H1 (cell line): ENCODE data around the gene PDZRN3. TPM values are rescaled to one million over a fixed set of nuclear protein-coding genes. Genes with fewer than 3 reads are reported as not detected.

ENCODE experiments used
- GABPA ChIP-seq: IDR thresholded peaks from 2 replicates; pipeline ENCODE4 v1.6.1; 2011; ENCODE audit warnings: mild to moderate bottlenecking, low read length, moderate library complexity, borderline replicate concordance; ENCODE audit not compliant: insufficient read depth
- JUN ChIP-seq: IDR thresholded peaks from 2 replicates; pipeline ENCODE4 v1.6.1; 2011; ENCODE audit warnings: low read depth, mild to moderate bottlenecking, improper control_type of control experiment, low read length
- TEAD4 ChIP-seq: IDR thresholded peaks from 2 replicates; pipeline ENCODE4 v1.6.1; 2012; ENCODE audit warnings: low read depth, low read length, inconsistent platforms, mixed read lengths
- polyA plus RNA-seq, 7 experiments: library from polyadenylated mRNA; depleted of rRNA in 3 of 7; stranded (reverse) in 5 of 7; unstranded in 2 of 7; fragments of >200 nt in 5 of 7; fragments of 200-250 nt in 2 of 7; gene quantifications; 1 replicate in 5 of 7; 2 replicates in 1 of 7; 4 replicates in 1 of 7; pipeline versions ENCODE4 v1.2.1 to v1.2.3, GENCODE V29; 2011 to 2013; ENCODE audit warnings: missing spikeins in 2 of 7, mixed read lengths in 2 of 7
- total RNA-seq: library from RNA; stranded (reverse); fragmentation: NEBNext Ultra II Directional; extraction: Animal tissue kit (Norgen Biotek cat#: 25700); gene quantifications from 2 replicates; pipeline ENCODE4 v1.2.1, GENCODE V29; 2021

PDZRN3 gene
- total and polyA plus RNA-seq, 2 of the 8 experiments (the other 6 are each of a cell fraction or from before 2014, with no cell fraction given), result 4.2 to 20.5 TPM

GRCh38 chr3:73432023-73432705, 192.6 kb downstream of the PDZRN3 start (continued):
- TF ChIP-seq TEAD4 (no peak), GABPA (no peak), JUN (no peak)
